Ascending aorta (tissue), 2 donors: ENCODE results near the gene ATRNL1. TPM values are rescaled to one million over a fixed set of nuclear protein-coding genes. Genes with fewer than 3 reads are reported as not detected.

Experiments used
- DNase-seq, 2 donors: peaks; one replicate each; pipeline ENCODE4 v3.0.0-alpha.2; 2019; ENCODE audit warnings: low spot score in 2 of 2
- H3K27ac ChIP-seq, 2 donors: fragments of 200-600 bp; sonication (generic); one replicate each; pipeline ENCODE4 v1.5.1; 2016 to 2017; ENCODE audit warnings: mild to moderate bottlenecking in 1 of 2
- H3K27me3 ChIP-seq: fragments of 200-600 bp; sonication (generic); one replicate; pipeline ENCODE4 v1.5.1; 2017
- H3K36me3 ChIP-seq, 2 donors: fragments of 200-600 bp; sonication (generic); one replicate each; pipeline ENCODE4 v1.5.1; 2016
- H3K4me1 ChIP-seq, 2 donors: fragments of 200-600 bp; sonication (generic); one replicate each; pipeline ENCODE4 v1.5.1; 2016 to 2017; ENCODE audit warnings: mild to moderate bottlenecking in 1 of 2
- H3K4me3 ChIP-seq, 2 donors: fragments of 200-600 bp; sonication (generic); one replicate each; pipeline ENCODE4 v1.5.1; 2016 to 2017; ENCODE audit warnings: mild to moderate bottlenecking in 1 of 2
- H3K9me3 ChIP-seq, 2 donors: fragments of 200-600 bp; sonication (generic); one replicate each; pipeline ENCODE4 v1.5.1; 2016
- intact Hi-C: fragments of 100-400 bp; cut with DNase I; formaldehyde crosslinking; loops from one replicate; pipeline ENCODE4 v1.15.1; 2023
- total RNA-seq: library from RNA; depleted of rRNA; stranded (reverse); fragments of >200 nt; gene quantifications from one replicate; pipeline ENCODE4 v1.1.0, GENCODE V29; 2016
- TF ChIP-seq, protein P1 (sequence below), 3 experiments: fragments of 200-600 bp in 2 of 3; fragments of 450-650 bp in 1 of 3; sonication (generic) in 2 of 3; IDR thresholded peaks; one replicate each; pipeline ENCODE4 v1.5.1; 2016 to 2019; ENCODE audit warnings: antibody characterized with exemption in 3 of 3, mild to moderate bottlenecking in 1 of 3, moderate library complexity in 1 of 3

ATRNL1 gene
- total RNA-seq, 1 donor from 2014 or later, result 15.4 TPM

DNA sequence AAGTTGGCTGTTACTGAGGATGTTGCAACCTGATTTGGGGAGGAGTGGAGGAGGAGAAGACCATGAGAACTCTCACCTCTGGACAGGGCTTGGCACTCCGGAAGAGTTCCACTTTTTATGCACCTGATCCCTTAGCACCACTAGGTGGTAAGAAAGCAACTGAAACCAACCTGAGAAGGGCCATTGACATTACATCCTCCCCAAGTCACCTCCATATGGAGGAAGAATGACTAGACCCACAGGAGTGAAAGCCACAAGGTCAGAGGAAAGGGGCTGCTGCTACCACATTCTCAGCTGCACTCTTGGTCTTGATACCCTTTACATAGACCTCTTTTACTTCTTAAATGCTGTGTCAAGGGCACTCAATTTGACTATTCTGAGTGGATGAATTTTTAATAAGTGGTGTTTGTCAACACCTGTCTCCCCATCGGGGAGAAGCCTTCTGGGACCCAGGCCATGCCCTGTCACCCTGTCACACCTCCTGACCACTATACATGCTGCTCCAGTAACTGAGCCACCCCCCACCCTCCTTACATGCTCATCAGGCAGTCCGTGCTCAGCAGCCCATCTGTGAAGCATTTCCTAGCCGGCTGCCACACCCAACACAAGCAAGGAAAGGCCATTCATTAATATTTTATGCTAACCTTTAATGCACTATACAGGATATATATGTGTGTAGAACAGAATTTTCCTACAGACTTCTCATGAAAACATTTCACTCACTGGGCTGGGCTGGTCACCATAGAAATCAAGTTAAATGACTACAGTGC is 817.0 kb downstream of the ATRNL1 start:
- TF ChIP-seq, protein P1, sequence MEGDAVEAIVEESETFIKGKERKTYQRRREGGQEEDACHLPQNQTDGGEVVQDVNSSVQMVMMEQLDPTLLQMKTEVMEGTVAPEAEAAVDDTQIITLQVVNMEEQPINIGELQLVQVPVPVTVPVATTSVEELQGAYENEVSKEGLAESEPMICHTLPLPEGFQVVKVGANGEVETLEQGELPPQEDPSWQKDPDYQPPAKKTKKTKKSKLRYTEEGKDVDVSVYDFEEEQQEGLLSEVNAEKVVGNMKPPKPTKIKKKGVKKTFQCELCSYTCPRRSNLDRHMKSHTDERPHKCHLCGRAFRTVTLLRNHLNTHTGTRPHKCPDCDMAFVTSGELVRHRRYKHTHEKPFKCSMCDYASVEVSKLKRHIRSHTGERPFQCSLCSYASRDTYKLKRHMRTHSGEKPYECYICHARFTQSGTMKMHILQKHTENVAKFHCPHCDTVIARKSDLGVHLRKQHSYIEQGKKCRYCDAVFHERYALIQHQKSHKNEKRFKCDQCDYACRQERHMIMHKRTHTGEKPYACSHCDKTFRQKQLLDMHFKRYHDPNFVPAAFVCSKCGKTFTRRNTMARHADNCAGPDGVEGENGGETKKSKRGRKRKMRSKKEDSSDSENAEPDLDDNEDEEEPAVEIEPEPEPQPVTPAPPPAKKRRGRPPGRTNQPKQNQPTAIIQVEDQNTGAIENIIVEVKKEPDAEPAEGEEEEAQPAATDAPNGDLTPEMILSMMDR (IDR thresholded peaks at IDR 0.05), result no peak
- no peak overlapping the region for H3K4me3 ChIP-seq
- H3K27me3 ChIP-seq, result no peaks in the 10 kb centered on the region
- intact Hi-C loops, result no loop called here
- DNase-seq, result no peak
- no peak overlapping the region for H3K27ac ChIP-seq
- H3K36me3 ChIP-seq, result no peaks in the 10 kb centered on the region
- no peaks in the 10 kb centered on the region for H3K4me1 ChIP-seq
- H3K9me3 ChIP-seq, result no peaks in the 10 kb centered on the region

DNA sequence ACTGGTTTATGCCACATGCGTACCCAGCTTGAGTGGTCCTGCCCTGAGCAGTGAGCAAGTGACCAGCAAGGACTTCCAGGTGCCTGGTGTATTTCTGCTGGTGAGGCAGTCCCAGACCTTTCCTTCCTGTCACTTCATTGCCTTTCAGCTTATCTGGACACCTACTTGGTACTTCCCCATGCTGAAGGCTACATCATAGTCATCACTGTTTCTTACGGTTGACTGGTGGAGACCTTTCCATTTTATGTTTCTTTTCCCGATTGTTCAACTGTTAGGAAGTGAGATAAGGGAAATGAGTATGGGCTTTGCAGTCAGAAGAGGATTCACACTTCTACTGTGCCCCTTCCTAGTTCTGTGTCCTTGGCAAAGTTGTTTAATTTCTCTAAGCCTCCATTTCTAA is 821.3 kb downstream of the ATRNL1 start:
- intact Hi-C loops, result no loop called here
- Histone ChIP-seq H3K9me3 (no peaks in the 10 kb centered on the region), H3K27ac (no peak overlapping the region), H3K4me1 (no peaks in the 10 kb centered on the region), H3K4me3 (no peak overlapping the region), H3K27me3 (no peaks in the 10 kb centered on the region), H3K36me3 (no peaks in the 10 kb centered on the region)
- no peak for DNase-seq
- TF ChIP-seq, protein P1 (IDR thresholded peaks at IDR 0.05), result no peak

DNA sequence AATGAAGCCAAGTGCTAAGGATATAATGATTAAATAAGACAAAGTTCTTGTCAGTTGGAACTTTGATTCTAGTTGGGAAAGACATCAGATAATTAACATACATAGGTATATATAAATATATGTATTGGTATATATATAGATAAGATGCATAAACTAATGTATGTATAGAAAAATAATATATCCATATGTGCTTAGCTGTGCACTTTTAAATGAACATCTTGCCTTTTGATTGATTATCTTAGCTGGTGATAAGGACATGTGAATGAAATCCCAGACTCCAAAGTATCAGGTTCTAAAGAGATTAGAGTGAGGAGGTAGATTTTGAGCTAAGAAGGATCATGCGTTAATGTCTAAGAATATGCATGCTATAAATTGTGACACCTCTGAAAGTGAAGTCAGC is 822.3 kb downstream of the ATRNL1 start:
- H3K27me3 ChIP-seq, result no peaks in the 10 kb centered on the region
- no peaks in the 10 kb centered on the region for H3K36me3 ChIP-seq
- no peak overlapping the region for H3K4me3 ChIP-seq
- no peaks in the 10 kb centered on the region for H3K4me1 ChIP-seq
- intact Hi-C loops, result no loop called here
- no peak overlapping the region for H3K27ac ChIP-seq
- H3K9me3 ChIP-seq, result no peaks in the 10 kb centered on the region
- no peak for DNase-seq
- TF ChIP-seq, protein P1 (IDR thresholded peaks at IDR 0.05), result no peak

DNA sequence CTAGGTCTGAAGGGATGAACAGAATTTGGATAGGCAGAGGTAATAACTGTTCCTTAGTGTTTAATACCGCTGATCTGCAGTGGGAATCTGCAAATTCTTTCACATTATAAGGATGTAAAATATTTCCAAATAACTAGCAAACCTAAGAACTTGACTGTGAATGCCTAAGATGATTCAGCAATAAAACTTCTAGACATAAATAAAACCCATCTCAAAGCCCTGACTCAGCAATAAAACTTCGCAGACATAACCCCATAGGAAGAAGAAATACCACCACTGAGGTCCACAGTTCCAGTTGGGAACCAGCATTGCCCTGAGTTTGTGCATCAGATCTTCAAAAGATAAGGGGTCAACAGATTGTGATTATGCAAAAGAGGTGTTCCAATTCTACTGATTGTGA is 825.6 kb downstream of the ATRNL1 start:
- no peaks in the 10 kb centered on the region for H3K9me3 ChIP-seq
- DNase-seq, result no peak

DNA sequence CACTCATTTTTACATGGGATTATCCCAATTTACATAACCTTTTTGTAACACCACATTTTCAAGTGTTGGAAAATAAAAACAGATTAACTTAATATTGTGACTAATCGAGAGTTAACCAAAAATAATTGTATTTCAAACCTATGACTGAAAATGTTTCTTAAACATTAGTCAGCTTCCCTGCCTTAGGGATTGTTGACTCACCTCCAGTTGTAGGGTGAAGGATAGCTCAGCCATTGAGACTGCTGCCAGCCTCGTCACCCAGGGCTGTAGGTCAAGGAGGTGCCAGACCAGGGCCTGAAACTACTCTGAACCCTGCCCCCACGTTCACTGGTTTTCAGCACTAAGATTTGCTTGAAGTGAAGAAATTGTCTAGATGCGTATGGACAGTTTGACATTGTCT is 828.6 kb downstream of the ATRNL1 start:
- intact Hi-C loops, result no loop called here
- Histone ChIP-seq H3K4me1 (no peaks in the 10 kb centered on the region), H3K27ac (no peak overlapping the region), H3K27me3 (no peaks in the 10 kb centered on the region), H3K36me3 (no peaks in the 10 kb centered on the region), H3K4me3 (no peak overlapping the region), H3K9me3 (peaks cover 0 to 5% of the 10 kb centered on the region in 2 donors)
- TF ChIP-seq, protein P1 (IDR thresholded peaks at IDR 0.05), result no peak
- DNase-seq, result no peak

More for the DNA sequence above, 825.6 kb downstream of the ATRNL1 start:
- Histone ChIP-seq H3K36me3 (no peaks in the 10 kb centered on the region), H3K27me3 (no peaks in the 10 kb centered on the region), H3K4me1 (no peaks in the 10 kb centered on the region), H3K27ac (no peak overlapping the region), H3K4me3 (no peak overlapping the region)
- intact Hi-C loops, result no loop called here
- TF ChIP-seq, protein P1 (IDR thresholded peaks at IDR 0.05), result no peak
